Smooth muscle cell (in vitro differentiated cells): Measurements from ENCODE around the gene ECE2. TPM values are rescaled to one million over a fixed set of nuclear protein-coding genes. Genes with fewer than 3 reads are reported as not detected.

ENCODE experiments used
- DNase-seq: peaks from one replicate; lab custom pipeline; 2025; ENCODE audit not compliant: unreplicated experiment; lab: John Stamatoyannopoulos, UW
- H2AFZ ChIP-seq: fragments of 200-600 bp; sonication (generic); 2 replicates; pipeline ENCODE4 v1.6.0; 2016; ENCODE audit warnings: antibody characterized with exemption, low read depth, mild to moderate bottlenecking
- H3F3A ChIP-seq: fragments of 200-600 bp; sonication (generic); 2 replicates; pipeline ENCODE4 v1.6.0; 2017; ENCODE audit warnings: antibody characterized with exemption, low read depth
- H3K27ac ChIP-seq: fragments of 200-600 bp; sonication (generic); 2 replicates; pipeline ENCODE4 v1.5.1; 2016; ENCODE audit warnings: low read depth, mild to moderate bottlenecking
- H3K27me3 ChIP-seq: fragments of 200-600 bp; sonication (generic); 2 replicates; pipeline ENCODE4 v1.6.1; 2016; ENCODE audit warnings: low read depth, mild to moderate bottlenecking
- H3K36me3 ChIP-seq: fragments of 200-600 bp; sonication (generic); 2 replicates; pipeline ENCODE4 v1.5.1; 2016; ENCODE audit warnings: low read depth
- H3K4me1 ChIP-seq: fragments of 200-600 bp; sonication (generic); 2 replicates; pipeline ENCODE4 v1.5.1; 2016; ENCODE audit warnings: low read depth
- H3K4me2 ChIP-seq: fragments of 200-600 bp; sonication (generic); 2 replicates; pipeline ENCODE4 v1.6.0; 2016; ENCODE audit warnings: mild to moderate bottlenecking
- H3K4me3 ChIP-seq: fragments of 200-600 bp; sonication (generic); 2 replicates; pipeline ENCODE4 v1.5.1; 2016; ENCODE audit warnings: mild to moderate bottlenecking
- H3K79me2 ChIP-seq: fragments of 200-600 bp; sonication (generic); 2 replicates; pipeline ENCODE4 v1.6.0; 2016; ENCODE audit warnings: low read depth, mild to moderate bottlenecking
- H3K9ac ChIP-seq: fragments of 200-600 bp; sonication (generic); 2 replicates; pipeline ENCODE4 v1.6.0; 2016; ENCODE audit warnings: low read depth
- H3K9me3 ChIP-seq: fragments of 200-600 bp; sonication (generic); replicated peaks from 2 replicates; pipeline ENCODE4 v1.5.1; 2016; ENCODE audit warnings: low read depth
- H4K20me1 ChIP-seq: fragments of 200-600 bp; sonication (generic); 2 replicates; pipeline ENCODE4 v1.6.0; 2016; ENCODE audit warnings: low read depth
- CTCF ChIP-seq: fragments of 200-600 bp; sonication (generic); IDR thresholded peaks from 2 replicates; pipeline ENCODE4 v1.5.1; 2017; ENCODE audit warnings: borderline replicate concordance, mild to moderate bottlenecking, antibody characterized with exemption; ENCODE audit not compliant: insufficient read depth, poor library complexity, severe bottlenecking
- WGBS: methylation state at CpG from one replicate; pipeline ENCODE4 v1.1.7; 2016; ENCODE audit warnings: low lambda C conversion rate; 5-methylcytosine and 5-hydroxymethylcytosine counted together
- polyA plus RNA-seq: library from polyadenylated mRNA; unstranded; fragments of >200 nt; fragmentation: Nextera tagmentation; extraction: Ambion mirVana; gene quantifications from 2 replicates; pipeline ENCODE4 v1.2.1, GENCODE V29; 2016
- total RNA-seq: library from RNA; depleted of rRNA; stranded (reverse); fragments of >200 nt; gene quantifications from 2 replicates; pipeline ENCODE4 v1.2.3, GENCODE V29; 2014

The ECE2 gene
- total and polyA plus RNA-seq, 2 experiments from 2014 or later, result not detected

GRCh38 chr3:184291738-184292445 lies 16.1 kb downstream of the ECE2 start:
- WGBS, result 91% methylated on average over 19 of the region's 21 CpGs
- H3K4me1 ChIP-seq, result no peaks in the 10 kb centered on the region
- no peak overlapping the region for H2AFZ ChIP-seq
- H3F3A ChIP-seq, result no peaks in the 10 kb centered on the region
- H3K4me2 ChIP-seq, result no peak overlapping the region
- no peak overlapping the region for H3K9ac ChIP-seq
- no peaks in the 10 kb centered on the region for H3K36me3 ChIP-seq
- H3K79me2 ChIP-seq, result no peaks in the 10 kb centered on the region
- no peaks in the 10 kb centered on the region for H3K9me3 ChIP-seq
- H4K20me1 ChIP-seq, result no peaks in the 10 kb centered on the region
- DNase-seq, result no peak
- H3K27ac ChIP-seq, result no peak overlapping the region
- H3K4me3 ChIP-seq, result no peak overlapping the region
- TF ChIP-seq CTCF, result no peak
- peaks cover 6% of the 10 kb centered on the region for H3K27me3 ChIP-seq

- Histone ChIP-seq H4K20me1 (peaks cover 10% of the 10 kb centered on the region), H3F3A (no peaks in the 10 kb centered on the region), H3K4me3 (no peak overlapping the region), H3K4me1 (peaks cover 10% of the 10 kb centered on the region), H3K9ac (no peak overlapping the region), H3K9me3 (no peaks in the 10 kb centered on the region), H3K79me2 (peaks cover 17% of the 10 kb centered on the region), H3K36me3 (no peaks in the 10 kb centered on the region), H3K4me2 (no peak overlapping the region), H3K27ac (no peak overlapping the region), H3K27me3 (no peaks in the 10 kb centered on the region), H2AFZ (no peak overlapping the region)
- DNase-seq, result no peak
- WGBS, result 75% methylated on average over 3 of the region's 3 CpGs
- TF ChIP-seq CTCF, result no peak
Observed at GRCh38 chr3:184295771-184296170, 19.9 kb downstream of the ECE2 start.

GRCh38 chr3:184296616-184297015 lies 20.8 kb downstream of the ECE2 start:
- H3K9ac ChIP-seq, result no peak overlapping the region

More at GRCh38 chr3:184296616-184297015, 20.8 kb downstream of the ECE2 start:
- H3K4me3 ChIP-seq, result no peak overlapping the region
- no peak for TF ChIP-seq CTCF
- no peak overlapping the region for H2AFZ ChIP-seq
- H3K27me3 ChIP-seq, result no peaks in the 10 kb centered on the region
- peaks cover 12% of the 10 kb centered on the region for H3K4me1 ChIP-seq
- H3K9me3 ChIP-seq, result no peaks in the 10 kb centered on the region
- H3K36me3 ChIP-seq, result peaks cover 3% of the 10 kb centered on the region
- H3F3A ChIP-seq, result no peaks in the 10 kb centered on the region
- 81% methylated on average over 7 of the region's 7 CpGs for WGBS
- DNase-seq, result no peak
- no peak overlapping the region for H3K27ac ChIP-seq
- peaks cover 26% of the 10 kb centered on the region for H3K79me2 ChIP-seq
- H3K4me2 ChIP-seq, result no peak overlapping the region
- peaks cover 19% of the 10 kb centered on the region for H4K20me1 ChIP-seq
